Liver (tissue), 9 donors: Measurements from ENCODE around the gene CLDN1. TPM values are rescaled to one million over a fixed set of nuclear protein-coding genes. Genes with fewer than 3 reads are reported as not detected.

Experiments
- DNase-seq: peaks from one replicate; pipeline ENCODE4 v3.0.0-alpha.2; 2017; ENCODE audit warnings: low spot score
- H3K27ac ChIP-seq, 2 donors: one replicate each; pipeline ENCODE4 v1.7.0; 2013; ENCODE audit warnings: inconsistent platforms in 2 of 2, low read length in 2 of 2, control low read depth in 1 of 2, low read depth in 1 of 2, mild to moderate bottlenecking in 1 of 2
- H3K27me3 ChIP-seq, 4 donors: one replicate each; pipeline versions ENCODE4 v1.6.1 to v1.7.0; 2013; ENCODE audit warnings: low read length in 3 of 4, inconsistent platforms in 1 of 4, mild to moderate bottlenecking in 1 of 4, moderate library complexity in 1 of 4; ENCODE audit not compliant: control insufficient read depth in 4 of 4, insufficient read depth in 4 of 4
- H3K36me3 ChIP-seq, 4 donors: one replicate each; pipeline versions ENCODE4 v1.6.1 to v1.7.0; 2013; ENCODE audit warnings: low read length in 3 of 4, mild to moderate bottlenecking in 3 of 4, low read depth in 1 of 4, moderate library complexity in 1 of 4; ENCODE audit not compliant: control insufficient read depth in 4 of 4, insufficient read depth in 3 of 4
- H3K4me1 ChIP-seq, 4 donors: one replicate each; pipeline versions ENCODE4 v1.6.1 to v1.7.0; 2013; ENCODE audit warnings: low read length in 3 of 4, mild to moderate bottlenecking in 3 of 4, moderate library complexity in 1 of 4; ENCODE audit not compliant: control insufficient read depth in 4 of 4, insufficient read depth in 4 of 4
- H3K4me3 ChIP-seq, 3 donors: one replicate each; pipeline versions ENCODE4 v1.6.1 to v1.7.0; 2013; ENCODE audit warnings: low read length in 3 of 3, control low read depth in 1 of 3, low read depth in 1 of 3, mild to moderate bottlenecking in 1 of 3
- H3K9ac ChIP-seq, 2 donors: one replicate each; pipeline ENCODE4 v1.7.0; 2013; ENCODE audit warnings: low read length in 2 of 2, mild to moderate bottlenecking in 2 of 2, moderate library complexity in 2 of 2, control low read depth in 1 of 2, low read depth in 1 of 2
- H3K9me3 ChIP-seq, 4 donors: one replicate each; pipeline versions ENCODE4 v1.6.1 to v1.7.0; 2013; ENCODE audit warnings: low read length in 3 of 4; ENCODE audit not compliant: control insufficient read depth in 4 of 4
- ATF3 ChIP-seq: IDR thresholded peaks from 2 replicates; pipeline ENCODE4 v1.6.1; 2016; ENCODE audit warnings: antibody characterized with exemption
- CTCF ChIP-seq: fragments of 150-350 bp; IDR thresholded peaks from 2 replicates; pipeline ENCODE4 v1.5.1; 2017; ENCODE audit warnings: improper control_type of control experiment, low read depth, low read length; ENCODE audit not compliant: missing input control
- EGR1 ChIP-seq, 2 donors: IDR thresholded peaks; 2 replicates each; pipeline ENCODE4 v1.6.1; 2016 to 2018; ENCODE audit warnings: antibody characterized with exemption in 2 of 2, low read depth in 2 of 2
- FOXA1 ChIP-seq: IDR thresholded peaks from 2 replicates; pipeline ENCODE4 v1.6.1; 2016; ENCODE audit warnings: antibody characterized with exemption
- FOXA2 ChIP-seq: IDR thresholded peaks from 2 replicates; pipeline ENCODE4 v1.6.1; 2016; ENCODE audit warnings: antibody characterized with exemption
- GABPA ChIP-seq, 2 donors: IDR thresholded peaks in 1 of 2; conservative IDR thresholded peaks in 1 of 2; 2 replicates each; pipeline ENCODE4 v1.6.1; 2016; ENCODE audit warnings: antibody characterized with exemption in 2 of 2, mild to moderate bottlenecking in 1 of 2, moderate library complexity in 1 of 2
- HNF4A ChIP-seq, 2 donors: conservative IDR thresholded peaks; 2 replicates each; pipeline ENCODE4 v1.6.1; 2016; ENCODE audit warnings: antibody characterized with exemption in 2 of 2, mild to moderate bottlenecking in 2 of 2
- HNF4G ChIP-seq: IDR thresholded peaks from 2 replicates; pipeline ENCODE4 v1.6.1; 2016; ENCODE audit warnings: antibody characterized with exemption
- JUND ChIP-seq, 2 donors: IDR thresholded peaks; 2 replicates each; pipeline ENCODE4 v1.6.1; 2016; ENCODE audit warnings: antibody characterized with exemption in 2 of 2
- MAX ChIP-seq: IDR thresholded peaks from 2 replicates; pipeline ENCODE4 v1.6.1; 2016; ENCODE audit warnings: antibody characterized with exemption
- NR2F2 ChIP-seq: IDR thresholded peaks from 2 replicates; pipeline ENCODE4 v1.6.1; 2016; ENCODE audit warnings: antibody characterized with exemption
- RAD21 ChIP-seq, 2 donors: IDR thresholded peaks; 2 replicates each; pipeline ENCODE4 v1.6.1; 2016; ENCODE audit warnings: antibody characterized with exemption in 2 of 2, mild to moderate bottlenecking in 2 of 2
- REST ChIP-seq: IDR thresholded peaks from 2 replicates; pipeline ENCODE4 v1.6.1; 2016; ENCODE audit warnings: antibody characterized with exemption, mild to moderate bottlenecking
- SP1 ChIP-seq: IDR thresholded peaks from 2 replicates; pipeline ENCODE4 v1.6.1; 2018; ENCODE audit warnings: antibody characterized with exemption, mild to moderate bottlenecking
- TAF1 ChIP-seq: conservative IDR thresholded peaks from 2 replicates; pipeline ENCODE4 v1.6.1; 2016; ENCODE audit warnings: antibody characterized with exemption, mild to moderate bottlenecking
- YY1 ChIP-seq: IDR thresholded peaks from 2 replicates; pipeline ENCODE4 v1.6.1; 2016; ENCODE audit warnings: antibody characterized with exemption, mild to moderate bottlenecking
- ZBTB33 ChIP-seq: IDR thresholded peaks from 2 replicates; pipeline ENCODE4 v1.6.1; 2016; ENCODE audit warnings: antibody characterized with exemption
- WGBS: extraction: QIAGEN DNeasy Blood & Tissue Kit; methylation state at CpG from one replicate; pipeline ENCODE4 v1.1.7; 2013; 5-methylcytosine and 5-hydroxymethylcytosine counted together
- polyA plus RNA-seq, 2 donors: library from polyadenylated mRNA; stranded (reverse) in 1 of 2; unstranded in 1 of 2; fragments of 200-250 nt in 1 of 2; fragments of >200 nt in 1 of 2; fragmentation: Nextera tagmentation in 1 of 2; extraction: Ambion mirVana in 1 of 2; gene quantifications; one replicate each; pipeline versions ENCODE4 v1.2.1 to v1.2.3, GENCODE V29; 2013 to 2015
- total RNA-seq, 2 donors: library from RNA; depleted of rRNA; stranded (reverse); fragments of >200 nt; gene quantifications; one replicate each; pipeline ENCODE4 v1.2.3, GENCODE V29; 2014
- donor health status: healthy.
- donor health status: healthy.
- donor health status: healthy.
- donor health status: healthy.
- donor health status: healthy.

Gene CLDN1
- total and polyA plus RNA-seq, 4 donors, result 57.8 to 92.0 (median 87.3) TPM

- TF ChIP-seq FOXA1 (no peak), EGR1 (IDR thresholded peaks at IDR 0.05; ENCODE audit: low read depth in 2 of 2) (no peak), RAD21 (IDR thresholded peaks at IDR 0.05) (no peak), JUND (IDR thresholded peaks at IDR 0.05) (no peak)
Observed at GRCh38 chr3:190362258-190362657, 40.0 kb upstream of the CLDN1 start (continued).

- H3K4me3 ChIP-seq, result no peak overlapping the region
- no peaks in the 10 kb centered on the region for H3K9me3 ChIP-seq
- no peak overlapping the region for H3K9ac ChIP-seq
- H3K36me3 ChIP-seq, result no peaks in the 10 kb centered on the region
- WGBS, result 95% methylated on average over 1 of the region's 1 CpG
- no peaks in the 10 kb centered on the region for H3K4me1 ChIP-seq
- no peaks in the 10 kb centered on the region for H3K27me3 ChIP-seq
- TF ChIP-seq JUND (IDR thresholded peaks at IDR 0.05) (no peak), CTCF (no peak), ATF3 (no peak), RAD21 (IDR thresholded peaks at IDR 0.05) (no peak), FOXA1 (no peak), GABPA (IDR thresholded peaks at IDR 0.05 in 1 of 2, conservative IDR thresholded peaks at IDR 0.05 in 1 of 2) (no peak), REST (no peak), NR2F2 (no peak), HNF4A (conservative IDR thresholded peaks at IDR 0.05) (no peak), MAX (no peak), ZBTB33 (no peak), HNF4G (no peak), FOXA2 (no peak), TAF1 (no peak), SP1 (no peak), YY1 (no peak), EGR1 (IDR thresholded peaks at IDR 0.05; ENCODE audit: low read depth in 2 of 2) (no peak)
- DNase-seq, result no peak
- no peak overlapping the region for H3K27ac ChIP-seq
Observed at GRCh38 chr3:190361791-190362190, 39.5 kb upstream of the CLDN1 start.
